HEK293 (cell line): ENCODE measurements around the gene MBLAC1.

ENCODE experiments used
- CTCF ChIP-seq: fragments of 450-650 bp; formaldehyde crosslinking; IDR thresholded peaks from 2 replicates; pipeline ENCODE4 v1.5.1; 2016; ENCODE audit warnings: missing biosample characterization, missing genetic modification characterization
- KLF10 ChIP-seq: fragments of 450-650 bp; IDR thresholded peaks from 2 replicates; pipeline ENCODE4 v1.5.1; 2018; ENCODE audit warnings: missing biosample characterization, mild to moderate bottlenecking, missing genetic modification characterization
- REST ChIP-seq: fragments of 450-650 bp; formaldehyde crosslinking; IDR thresholded peaks from 2 replicates; pipeline ENCODE4 v1.5.1; 2016; ENCODE audit warnings: missing biosample characterization, missing genetic modification characterization
- SP2 ChIP-seq: fragments of 450-650 bp; formaldehyde crosslinking; IDR thresholded peaks from 2 replicates; pipeline ENCODE4 v1.5.1; 2016; ENCODE audit warnings: missing biosample characterization, missing genetic modification characterization
- YY1 ChIP-seq: fragments of 450-650 bp; formaldehyde crosslinking; IDR thresholded peaks from 2 replicates; pipeline ENCODE4 v1.5.1; 2018; ENCODE audit warnings: missing biosample characterization, missing genetic modification characterization
- ZBTB44 ChIP-seq: fragments of 450-650 bp; IDR thresholded peaks from 2 replicates; pipeline ENCODE4 v1.5.1; 2018; ENCODE audit warnings: missing biosample characterization, mild to moderate bottlenecking, missing genetic modification characterization
- ZNF18 ChIP-seq: fragments of 450-650 bp; formaldehyde crosslinking; IDR thresholded peaks from 2 replicates; pipeline ENCODE4 v1.5.1; 2016; ENCODE audit warnings: missing biosample characterization, missing genetic modification characterization
- ZNF335 ChIP-seq: fragments of 450-650 bp; formaldehyde crosslinking; conservative IDR thresholded peaks from 2 replicates; pipeline ENCODE4 v1.5.1; 2016; ENCODE audit warnings: missing biosample characterization, missing genetic modification characterization
- ZNF571 ChIP-seq: fragments of 450-650 bp; formaldehyde crosslinking; IDR thresholded peaks from 2 replicates; pipeline ENCODE4 v1.5.0; 2017; ENCODE audit warnings: missing biosample characterization, missing genetic modification characterization
- ZNF624 ChIP-seq: fragments of 450-650 bp; formaldehyde crosslinking; IDR thresholded peaks from 2 replicates; pipeline ENCODE4 v1.5.1; 2017; ENCODE audit warnings: missing biosample characterization, missing genetic modification characterization
- ZNF639 ChIP-seq: fragments of 450-650 bp; formaldehyde crosslinking; IDR thresholded peaks from 2 replicates; pipeline ENCODE4 v1.5.1; 2016; ENCODE audit warnings: missing biosample characterization, missing genetic modification characterization
- ZSCAN18 ChIP-seq: fragments of 450-650 bp; formaldehyde crosslinking; IDR thresholded peaks from 2 replicates; pipeline ENCODE4 v1.5.1; 2016; ENCODE audit warnings: missing biosample characterization, missing genetic modification characterization

- TF ChIP-seq ZNF18: no peak
- no peak for TF ChIP-seq ZNF335 (tag by site-specific recombination)
- no peak for TF ChIP-seq CTCF (tag by site-specific recombination)
- no peak for TF ChIP-seq REST (tag by site-specific recombination)
- TF ChIP-seq SP2 (tag by site-specific recombination): 0 out of 2 replicates have a peak, but pooled peaks have one; percentile 10
- TF ChIP-seq ZNF571 (tag by site-specific recombination): no peak
- TF ChIP-seq KLF10: no peak
- no peak for TF ChIP-seq YY1
- TF ChIP-seq ZNF639 (tag by site-specific recombination): no peak
- TF ChIP-seq ZNF624 (tag by site-specific recombination): no peak
- no peak for TF ChIP-seq ZBTB44 (tag by site-specific recombination)
- no peak for TF ChIP-seq ZSCAN18 (tag by site-specific recombination)
These were observed 43.5 kb downstream of the MBLAC1 start for GRCh38 chr7:100170101-100170897.
